ENCODE results near the gene CDC16.

The CDC16 gene

GRCh38 chr13:114304346-114305034 lies 69.8 kb downstream of the CDC16 start:
- DNase-seq: no peak

- DNase-seq: no peak
Measured at GRCh38 chr13:114309086-114309485, 74.4 kb downstream of the CDC16 start.

GRCh38 chr13:114309806-114310410 lies 75.2 kb downstream of the CDC16 start:
- peak; percentile 44 to 69 for DNase-seq

- DNase-seq: no peak
Measured at GRCh38 chr13:114310956-114311355, 76.3 kb downstream of the CDC16 start.

GRCh38 chr13:114311387-114311786 lies 76.7 kb downstream of the CDC16 start:
- DNase-seq: no peak

GRCh38 chr13:114311908-114312307 lies 77.2 kb downstream of the CDC16 start:
- DNase-seq: no peak

GRCh38 chr13:114313061-114313860 lies 78.6 kb downstream of the CDC16 start:
- DNase-seq: no peak

- peak; percentile 98 to 99 for DNase-seq
Measured at GRCh38 chr13:114314074-114314912, 79.6 kb downstream of the CDC16 start, which contains the start of gene CHAMP1. Gene CHAMP1, plus strand, starts transcription at chr13:114314503. Its CDS starts 9,340 bp downstream, at chr13:114323843.

GRCh38 chr13:114315074-114315785 lies 80.5 kb downstream of the CDC16 start:
- DNase-seq: no peak

GRCh38 chr13:114318624-114319023 lies 83.9 kb downstream of the CDC16 start:
- no peak for DNase-seq

- no peak for DNase-seq
Measured at GRCh38 chr13:114319441-114319913, 84.8 kb downstream of the CDC16 start.

GRCh38 chr13:114320065-114320464 lies 85.4 kb downstream of the CDC16 start:
- DNase-seq: no peak

GRCh38 chr13:114321256-114321655 lies 86.6 kb downstream of the CDC16 start:
- no peak for DNase-seq
